ENCODE measurements around the gene USP17L17.
"Not testable (repeated sequence)": the region's sequence is repeated elsewhere in the genome, so short reads cannot be mapped to it uniquely, and the experiment has no call there.

The USP17L17 gene

GRCh38 chr4:9243579-9243978 is at the start of gene USP17L17:
Gene USP17L17, plus strand, starts transcription at chr4:9243879. Its CDS starts 0 bp downstream, at chr4:9243879.
- not testable (repeated sequence) for H3K27me3 ChIP-seq, H3K4me1 ChIP-seq, H3K4me3 ChIP-seq, H3K27ac ChIP-seq, H4K20me1 ChIP-seq, H3K36me3 ChIP-seq, H3K9ac ChIP-seq, H3K9me3 ChIP-seq, H3K4me2 ChIP-seq

GRCh38 chr4:9210357-9210756 is 33.3 kb upstream of the USP17L17 start, which contains the start of gene USP17L10:
Gene USP17L10, plus strand, starts transcription at chr4:9210657. Its CDS starts 0 bp downstream, at chr4:9210657.
- H3K9ac ChIP-seq, H3K27ac ChIP-seq, H3K27me3 ChIP-seq, H3K4me3 ChIP-seq, H3K4me1 ChIP-seq, H3K4me2 ChIP-seq, H3K36me3 ChIP-seq, H3K9me3 ChIP-seq, H4K20me1 ChIP-seq: not testable (repeated sequence)

GRCh38 chr4:9214701-9215100 is 29.0 kb upstream of the USP17L17 start:
- H3K36me3 ChIP-seq, H3K27ac ChIP-seq, H3K4me2 ChIP-seq, H3K9me3 ChIP-seq, H3K9ac ChIP-seq, H3K4me1 ChIP-seq, H4K20me1 ChIP-seq, H3K4me3 ChIP-seq, H3K27me3 ChIP-seq: not testable (repeated sequence)

- not testable (repeated sequence) for H3K36me3 ChIP-seq, H3K9ac ChIP-seq, H3K4me2 ChIP-seq, H3K9me3 ChIP-seq, H4K20me1 ChIP-seq, H3K27me3 ChIP-seq, H3K4me3 ChIP-seq, H3K27ac ChIP-seq, H3K4me1 ChIP-seq
These were observed 28.6 kb upstream of the USP17L17 start, which contains the start of gene USP17L11 for GRCh38 chr4:9215105-9215504. Gene USP17L11, plus strand, starts transcription at chr4:9215405. Its CDS starts 0 bp downstream, at chr4:9215405.

- H3K4me1 ChIP-seq, H4K20me1 ChIP-seq, H3K4me2 ChIP-seq, H3K9me3 ChIP-seq, H3K27ac ChIP-seq, H3K27me3 ChIP-seq, H3K4me3 ChIP-seq, H3K36me3 ChIP-seq, H3K9ac ChIP-seq: not testable (repeated sequence)
These were observed 23.8 kb upstream of the USP17L17 start, which contains the start of gene USP17L12 for GRCh38 chr4:9219852-9220251. Gene USP17L12, plus strand, starts transcription at chr4:9220152. Its CDS starts 0 bp downstream, at chr4:9220152.

GRCh38 chr4:9224596-9224995 is 19.1 kb upstream of the USP17L17 start, which contains the start of gene USP17L13:
Gene USP17L13, plus strand, starts transcription at chr4:9224896. Its CDS starts 0 bp downstream, at chr4:9224896.
- not testable (repeated sequence) for H3K4me2 ChIP-seq, H3K4me3 ChIP-seq, H4K20me1 ChIP-seq, H3K36me3 ChIP-seq, H3K9ac ChIP-seq, H3K4me1 ChIP-seq, H3K27me3 ChIP-seq, H3K9me3 ChIP-seq, H3K27ac ChIP-seq

- H4K20me1 ChIP-seq, H3K27ac ChIP-seq, H3K4me1 ChIP-seq, H3K4me3 ChIP-seq, H3K27me3 ChIP-seq, H3K9me3 ChIP-seq, H3K9ac ChIP-seq, H3K36me3 ChIP-seq, H3K4me2 ChIP-seq: not testable (repeated sequence)
These were observed 13.4 kb upstream of the USP17L17 start for GRCh38 chr4:9230249-9230648.

GRCh38 chr4:9234085-9234484 is 9.6 kb upstream of the USP17L17 start, which contains the start of gene USP17L15:
Gene USP17L15, plus strand, starts transcription at chr4:9234385. Its CDS starts 0 bp downstream, at chr4:9234385.
- H3K36me3 ChIP-seq, H3K4me2 ChIP-seq, H3K9me3 ChIP-seq, H3K27ac ChIP-seq, H3K4me1 ChIP-seq, H3K4me3 ChIP-seq, H3K9ac ChIP-seq, H4K20me1 ChIP-seq, H3K27me3 ChIP-seq: not testable (repeated sequence)

- H3K4me3 ChIP-seq, H3K9me3 ChIP-seq, H3K27me3 ChIP-seq, H3K36me3 ChIP-seq, H3K4me2 ChIP-seq, H4K20me1 ChIP-seq, H3K9ac ChIP-seq, H3K27ac ChIP-seq, H3K4me1 ChIP-seq: not testable (repeated sequence)
These were observed 5.2 kb upstream of the USP17L17 start for GRCh38 chr4:9238461-9238860.

- H3K36me3 ChIP-seq, H4K20me1 ChIP-seq, H3K4me2 ChIP-seq, H3K4me1 ChIP-seq, H3K27ac ChIP-seq, H3K9me3 ChIP-seq, H3K27me3 ChIP-seq, H3K4me3 ChIP-seq, H3K9ac ChIP-seq: not testable (repeated sequence)
These were observed 4.4 kb downstream of the USP17L17 start, which contains the start of gene USP17L18 for GRCh38 chr4:9247953-9248680. Gene USP17L18, plus strand, starts transcription at chr4:9248630. Its CDS starts 0 bp downstream, at chr4:9248630.

GRCh38 chr4:9253078-9253477 is 9.4 kb downstream of the USP17L17 start, which contains the start of gene USP17L19:
Gene USP17L19, plus strand, starts transcription at chr4:9253378. Its CDS starts 0 bp downstream, at chr4:9253378.
- not testable (repeated sequence) for H3K9me3 ChIP-seq, H3K4me2 ChIP-seq, H4K20me1 ChIP-seq, H3K4me1 ChIP-seq, H3K27ac ChIP-seq, H3K9ac ChIP-seq, H3K4me3 ChIP-seq, H3K27me3 ChIP-seq, H3K36me3 ChIP-seq

GRCh38 chr4:9257824-9258223 is 14.1 kb downstream of the USP17L17 start, which contains the start of gene USP17L20:
Gene USP17L20, plus strand, starts transcription at chr4:9258124. Its CDS starts 0 bp downstream, at chr4:9258124.
- H4K20me1 ChIP-seq, H3K36me3 ChIP-seq, H3K9me3 ChIP-seq, H3K27me3 ChIP-seq, H3K4me1 ChIP-seq, H3K4me3 ChIP-seq, H3K9ac ChIP-seq, H3K4me2 ChIP-seq, H3K27ac ChIP-seq: not testable (repeated sequence)

GRCh38 chr4:9262572-9262971 is 18.9 kb downstream of the USP17L17 start, which contains the start of gene USP17L21:
Gene USP17L21, plus strand, starts transcription at chr4:9262872. Its CDS starts 0 bp downstream, at chr4:9262872.
- H3K36me3 ChIP-seq, H3K27me3 ChIP-seq, H4K20me1 ChIP-seq, H3K4me3 ChIP-seq, H3K27ac ChIP-seq, H3K9ac ChIP-seq, H3K4me2 ChIP-seq, H3K9me3 ChIP-seq, H3K4me1 ChIP-seq: not testable (repeated sequence)

GRCh38 chr4:9267319-9267718 is 23.6 kb downstream of the USP17L17 start, which contains the start of gene USP17L22:
Gene USP17L22, plus strand, starts transcription at chr4:9267619. Its CDS starts 0 bp downstream, at chr4:9267619.
- H3K9ac ChIP-seq, H3K27ac ChIP-seq, H3K4me1 ChIP-seq, H3K9me3 ChIP-seq, H3K36me3 ChIP-seq, H3K27me3 ChIP-seq, H4K20me1 ChIP-seq, H3K4me2 ChIP-seq, H3K4me3 ChIP-seq: not testable (repeated sequence)

GRCh38 chr4:9271719-9272118 is 28.0 kb downstream of the USP17L17 start:
- H3K4me2 ChIP-seq, H3K27me3 ChIP-seq, H3K27ac ChIP-seq, H4K20me1 ChIP-seq, H3K4me3 ChIP-seq, H3K9ac ChIP-seq, H3K36me3 ChIP-seq, H3K4me1 ChIP-seq, H3K9me3 ChIP-seq: not testable (repeated sequence)

Measured in BLaER1 (cell line).